RWPE2 (cell line): ENCODE measurements around the gene ZNF92.
"Not testable (repeated sequence)": the region's sequence is repeated elsewhere in the genome, so short reads cannot be mapped to it uniquely, and the experiment has no call there.

Experiments used
- ATAC-seq: fragments of 200-7000 bp; cut with Tn5 transposase; 3 replicates; pipeline ENCODE4 v1.9.1; 2021; ENCODE audit warnings: low read depth
- DNase-seq: peaks from one replicate; pipeline ENCODE4 v3.0.0-alpha.2; 2020; ENCODE audit warnings: low spot score
- H3K27ac ChIP-seq: fragments of 450-650 bp; 2 replicates; pipeline ENCODE4 v1.5.1; 2017; ENCODE audit warnings: mild to moderate bottlenecking; ENCODE audit not compliant: poor library complexity, severe bottlenecking
- H3K27me3 ChIP-seq: fragments of 250-450 bp; sonication (Bioruptor Pico); 2 replicates; pipeline ENCODE4 v1.5.1; 2021; ENCODE audit warnings: mild to moderate bottlenecking, moderate library complexity; ENCODE audit not compliant: insufficient read depth, poor library complexity, severe bottlenecking
- H3K36me3 ChIP-seq: fragments of 250-450 bp; sonication (Bioruptor Pico); 2 replicates; pipeline ENCODE4 v1.5.1; 2020; ENCODE audit warnings: low read depth, mild to moderate bottlenecking, moderate library complexity
- H3K4me1 ChIP-seq: fragments of 250-450 bp; sonication (Bioruptor Pico); 2 replicates; pipeline ENCODE4 v1.5.1; 2021; ENCODE audit warnings: mild to moderate bottlenecking, moderate library complexity; ENCODE audit not compliant: insufficient read depth, poor library complexity, severe bottlenecking
- H3K4me3 ChIP-seq: fragments of 250-450 bp; sonication (Bioruptor Pico); 2 replicates; pipeline ENCODE4 v1.5.1; 2021; ENCODE audit warnings: mild to moderate bottlenecking, moderate library complexity; ENCODE audit not compliant: severe bottlenecking
- H3K9me3 ChIP-seq: fragments of 250-450 bp; sonication (Bioruptor Pico); 2 replicates; pipeline ENCODE4 v1.5.1; 2021; ENCODE audit warnings: mild to moderate bottlenecking, moderate library complexity; ENCODE audit not compliant: severe bottlenecking
- CTCF ChIP-seq: fragments of 450-650 bp; IDR thresholded peaks from one replicate; pipeline ENCODE4 v1.5.1; 2017; ENCODE audit warnings: mild to moderate bottlenecking, moderate library complexity; ENCODE audit not compliant: poor library complexity, severe bottlenecking

ZNF92 gene

GRCh38 chr7:65444899-65445823, 71.5 kb downstream of the ZNF92 start:
- Histone ChIP-seq H3K9me3 (no peaks in the 10 kb centered on the region), H3K36me3 (no peaks in the 10 kb centered on the region), H3K27me3 (no peaks in the 10 kb centered on the region), H3K4me3 (no peak overlapping the region), H3K4me1 (peaks cover 24% of the 10 kb centered on the region), H3K27ac (no peak overlapping the region)
- no peak for TF ChIP-seq CTCF
- DNase-seq (no peak), ATAC-seq (no peak)

- not testable (repeated sequence) for DNase-seq, H3K27ac ChIP-seq, ATAC-seq
Observed at GRCh38 chr7:65447041-65447440, 73.4 kb downstream of the ZNF92 start.

GRCh38 chr7:65448816-65449504, 75.3 kb downstream of the ZNF92 start:
- peaks cover 11% of the 10 kb centered on the region for H3K4me1 ChIP-seq
- peak overlapping the region; percentile 51 for H3K27ac ChIP-seq
- ATAC-seq (peak; percentile 98), DNase-seq (no peak)
- H3K27me3 ChIP-seq, result no peaks in the 10 kb centered on the region
- TF ChIP-seq CTCF, result no peak
- no peaks in the 10 kb centered on the region for H3K36me3 ChIP-seq
- no peaks in the 10 kb centered on the region for H3K9me3 ChIP-seq
- no peak overlapping the region for H3K4me3 ChIP-seq

More at GRCh38 chr7:65447041-65447440, 73.4 kb downstream of the ZNF92 start:
- H3K36me3 ChIP-seq, H3K9me3 ChIP-seq, H3K4me3 ChIP-seq, H3K27me3 ChIP-seq: not testable (repeated sequence)
- H3K4me1 ChIP-seq, result peaks cover 11% of the 10 kb centered on the region

GRCh38 chr7:65449505-65449852, 75.8 kb downstream of the ZNF92 start:
- Histone ChIP-seq H3K36me3 (no peaks in the 10 kb centered on the region), H3K27me3 (no peaks in the 10 kb centered on the region), H3K27ac (peak overlapping the region; percentile 51), H3K4me1 (peaks cover 11% of the 10 kb centered on the region), H3K9me3 (no peaks in the 10 kb centered on the region), H3K4me3 (no peak overlapping the region)
- no peak for TF ChIP-seq CTCF
- no peak for ATAC-seq
- DNase-seq, result no peak
